Measurements from ENCODE around the gene ARID3B. TPM values are rescaled to one million over a fixed set of nuclear protein-coding genes. Genes with fewer than 3 reads are reported as not detected.

Gene ARID3B
- total and polyA plus RNA-seq, 2 of the 13 experiments (the other 11 are each of a cell fraction or from before 2014, with no cell fraction given) = 5.3 to 12.8 TPM

GRCh38 chr15:74620636-74621545 lies 79.9 kb downstream of the ARID3B start (continued):
- TF ChIP-seq, protein P1, sequence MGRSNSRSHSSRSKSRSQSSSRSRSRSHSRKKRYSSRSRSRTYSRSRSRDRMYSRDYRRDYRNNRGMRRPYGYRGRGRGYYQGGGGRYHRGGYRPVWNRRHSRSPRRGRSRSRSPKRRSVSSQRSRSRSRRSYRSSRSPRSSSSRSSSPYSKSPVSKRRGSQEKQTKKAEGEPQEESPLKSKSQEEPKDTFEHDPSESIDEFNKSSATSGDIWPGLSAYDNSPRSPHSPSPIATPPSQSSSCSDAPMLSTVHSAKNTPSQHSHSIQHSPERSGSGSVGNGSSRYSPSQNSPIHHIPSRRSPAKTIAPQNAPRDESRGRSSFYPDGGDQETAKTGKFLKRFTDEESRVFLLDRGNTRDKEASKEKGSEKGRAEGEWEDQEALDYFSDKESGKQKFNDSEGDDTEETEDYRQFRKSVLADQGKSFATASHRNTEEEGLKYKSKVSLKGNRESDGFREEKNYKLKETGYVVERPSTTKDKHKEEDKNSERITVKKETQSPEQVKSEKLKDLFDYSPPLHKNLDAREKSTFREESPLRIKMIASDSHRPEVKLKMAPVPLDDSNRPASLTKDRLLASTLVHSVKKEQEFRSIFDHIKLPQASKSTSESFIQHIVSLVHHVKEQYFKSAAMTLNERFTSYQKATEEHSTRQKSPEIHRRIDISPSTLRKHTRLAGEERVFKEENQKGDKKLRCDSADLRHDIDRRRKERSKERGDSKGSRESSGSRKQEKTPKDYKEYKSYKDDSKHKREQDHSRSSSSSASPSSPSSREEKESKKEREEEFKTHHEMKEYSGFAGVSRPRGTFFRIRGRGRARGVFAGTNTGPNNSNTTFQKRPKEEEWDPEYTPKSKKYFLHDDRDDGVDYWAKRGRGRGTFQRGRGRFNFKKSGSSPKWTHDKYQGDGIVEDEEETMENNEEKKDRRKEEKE (IDR thresholded peaks at IDR 0.05) = no peak
- TF ChIP-seq ZNF780A (CRISPR knock-in tag; IDR thresholded peaks at IDR 0.05) = no peak
- TF ChIP-seq RFX5 (IDR thresholded peaks at IDR 0.05; ENCODE audit: low read depth, low read length) = no peak
- TF ChIP-seq NFATC3 (CRISPR knock-in tag; IDR thresholded peaks at IDR 0.05) = no peak
- TF ChIP-seq ZNF333 (CRISPR knock-in tag; IDR thresholded peaks at IDR 0.05; ENCODE audit: borderline replicate concordance) = no peak
- no peak for TF ChIP-seq ZNF34 (CRISPR knock-in tag; IDR thresholded peaks at IDR 0.05; ENCODE audit: borderline replicate concordance)
- TF ChIP-seq THAP11 (CRISPR knock-in tag; IDR thresholded peaks at IDR 0.05) = 0 out of 2 replicates have a peak, but pooled peaks have one; percentile 28
- TF ChIP-seq ZNF550 (CRISPR knock-in tag; IDR thresholded peaks at IDR 0.05; ENCODE audit: borderline replicate concordance) = no peak
- TF ChIP-seq, protein P2, sequence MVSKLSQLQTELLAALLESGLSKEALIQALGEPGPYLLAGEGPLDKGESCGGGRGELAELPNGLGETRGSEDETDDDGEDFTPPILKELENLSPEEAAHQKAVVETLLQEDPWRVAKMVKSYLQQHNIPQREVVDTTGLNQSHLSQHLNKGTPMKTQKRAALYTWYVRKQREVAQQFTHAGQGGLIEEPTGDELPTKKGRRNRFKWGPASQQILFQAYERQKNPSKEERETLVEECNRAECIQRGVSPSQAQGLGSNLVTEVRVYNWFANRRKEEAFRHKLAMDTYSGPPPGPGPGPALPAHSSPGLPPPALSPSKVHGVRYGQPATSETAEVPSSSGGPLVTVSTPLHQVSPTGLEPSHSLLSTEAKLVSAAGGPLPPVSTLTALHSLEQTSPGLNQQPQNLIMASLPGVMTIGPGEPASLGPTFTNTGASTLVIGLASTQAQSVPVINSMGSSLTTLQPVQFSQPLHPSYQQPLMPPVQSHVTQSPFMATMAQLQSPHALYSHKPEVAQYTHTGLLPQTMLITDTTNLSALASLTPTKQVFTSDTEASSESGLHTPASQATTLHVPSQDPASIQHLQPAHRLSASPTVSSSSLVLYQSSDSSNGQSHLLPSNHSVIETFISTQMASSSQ (IDR thresholded peaks at IDR 0.05; ENCODE audit: low read depth) = no peak
- TF ChIP-seq, protein P2 (CRISPR knock-in tag; IDR thresholded peaks at IDR 0.05; ENCODE audit: borderline replicate concordance) = no peak
- 0 out of 2 replicates have a peak, but pooled peaks have one; percentile 20 for TF ChIP-seq UBTF (CRISPR knock-in tag; IDR thresholded peaks at IDR 0.05)
- no peak for TF ChIP-seq ZEB1 (IDR thresholded peaks at IDR 0.05; ENCODE audit: insufficient replicate concordance, low read depth)
- TF ChIP-seq ZSCAN9 (CRISPR knock-in tag; IDR thresholded peaks at IDR 0.05; ENCODE audit: borderline replicate concordance) = no peak
- no peak for TF ChIP-seq ZBTB39 (CRISPR knock-in tag; IDR thresholded peaks at IDR 0.05)
- peak; percentile 46 for TF ChIP-seq RBM39 (IDR thresholded peaks at IDR 0.05; ENCODE audit: low read depth, low read length, poor library complexity, severe bottlenecking)

Measured in HepG2 (cell line).